ENCODE results near the gene PHETA2. TPM values are rescaled to one million over a fixed set of nuclear protein-coding genes. Genes with fewer than 3 reads are reported as not detected.

The PHETA2 gene
- total RNA-seq, 1 experiment from 2014 or later, result 1.3 TPM

Other genes with a start within 250 kb of the PHETA2 start
- gene SREBF2, start 241.1 kb upstream of the PHETA2 start, total RNA-seq (2022), result 145 and 159 TPM in 2 replicates
- not detected in 2 replicates for gene SHISA8, start 159.2 kb upstream of the PHETA2 start, total RNA-seq (2022)
- 1.4 and 1.5 TPM in 2 replicates for gene TNFRSF13C, start 147.4 kb upstream of the PHETA2 start, total RNA-seq (2022)
- 46.7 and 69.3 TPM in 2 replicates for gene CENPM, start 127.1 kb upstream of the PHETA2 start, total RNA-seq (2022)
- 3.2 and 3.4 TPM in 2 replicates for gene SEPTIN3, start 104.8 kb upstream of the PHETA2 start, total RNA-seq (2022)
- 2.8 and 3.7 TPM in 2 replicates for gene WBP2NL, start 75.5 kb upstream of the PHETA2 start, total RNA-seq (2022)
- 24.3 and 27.2 TPM in 2 replicates for gene NAGA, start 3.4 kb upstream of the PHETA2 start, total RNA-seq (2022)
- 60.8 and 65.5 TPM in 2 replicates for gene SMDT1, start 5.5 kb downstream of the PHETA2 start, total RNA-seq (2022)
- gene NDUFA6, start 16.5 kb downstream of the PHETA2 start, total RNA-seq (2022), result 61.6 and 68.0 TPM in 2 replicates
- gene CYP2D6, start 56.6 kb downstream of the PHETA2 start, total RNA-seq (2022), result 9.3 and 10.7 TPM in 2 replicates
- gene TCF20, start 196.4 kb downstream of the PHETA2 start, total RNA-seq (2022), result 87.2 and 96.0 TPM in 2 replicates

Data from Calu3 (cell line).